ENCODE results near the gene PIP5K1B. TPM values are rescaled to one million over a fixed set of nuclear protein-coding genes. Genes with fewer than 3 reads are reported as not detected.

PIP5K1B gene
- total RNA-seq, 1 experiment from 2014 or later = not detected

- no peaks in the 10 kb centered on the region for H3K9me3 ChIP-seq (ENCODE audit: control insufficient read depth, insufficient read depth, low read depth, low read length)
- POLR2A ChIA-PET = no interaction called here
- no peaks in the 10 kb centered on the region for H3K27me3 ChIP-seq (ENCODE audit: control insufficient read depth, insufficient read depth, low read length)
- H3K4me1 ChIP-seq (ENCODE audit: control insufficient read depth, insufficient read depth, low read length) = no peaks in the 10 kb centered on the region; the same call in none of the 2 replicates
- DNase-seq (ENCODE audit: low read depth, low spot score) = no peak
- H3K27ac ChIP-seq (ENCODE audit: low read length) = peak overlapping the region; percentile 35; the same call in 1 of the 2 replicates
- H3K4me3 ChIP-seq (ENCODE audit: low read depth in 2 of 2, low read length in 2 of 2) = peak overlapping the region; percentile 66 to 89
- in situ Hi-C loops (cut with HindIII; ENCODE audit: low pct_unique_long_range_greater_than_20kb, low sequenced_read_pairs) = no loop called here
- H3K36me3 ChIP-seq (ENCODE audit: control insufficient read depth, insufficient read depth, low read length) = no peaks in the 10 kb centered on the region; the same call in 1 of the 2 replicates
- CTCF ChIA-PET = no interaction called here
- BruUV-seq (replicated peaks) = no TSS peak
- TF ChIP-seq REST (IDR thresholded peaks at IDR 0.05; ENCODE audit: insufficient read depth in 1 of 2, low read depth in 2 of 2, low read length in 1 of 2) (no peak), CTCF (IDR thresholded peaks at IDR 0.05) (peak; percentile 15)
- intact Hi-C loops (cut with micrococcal nuclease; ENCODE audit: unreplicated experiment) = no loop called here
- no peak for ATAC-seq
Measured at GRCh38 chr9:68780380-68780712, 75.3 kb downstream of the PIP5K1B start.

GRCh38 chr9:68780720-68781119 is 75.7 kb downstream of the PIP5K1B start:
- ChIA-PET POLR2A (no interaction called here), CTCF (no interaction called here)
- Histone ChIP-seq H3K27me3 (ENCODE audit: control insufficient read depth, insufficient read depth, low read length) (no peaks in the 10 kb centered on the region), H3K4me3 (ENCODE audit: low read depth in 2 of 2, low read length in 2 of 2) (peak overlapping the region; percentile 66 to 89), H3K36me3 (ENCODE audit: control insufficient read depth, insufficient read depth, low read length) (no peaks in the 10 kb centered on the region; the same call in 1 of the 2 replicates), H3K9me3 (ENCODE audit: control insufficient read depth, insufficient read depth, low read depth, low read length) (no peaks in the 10 kb centered on the region), H3K27ac (ENCODE audit: low read length) (no peak overlapping the region; the same call in 1 of the 2 replicates), H3K4me1 (ENCODE audit: control insufficient read depth, insufficient read depth, low read length) (no peaks in the 10 kb centered on the region; the same call in none of the 2 replicates)
- TF ChIP-seq SIN3A (IDR thresholded peaks at IDR 0.05; ENCODE audit: borderline replicate concordance, insufficient read depth, low read depth, low read length) (no peak), CTCF (IDR thresholded peaks at IDR 0.05) (no peak), TCF7L2 (IDR thresholded peaks at IDR 0.05; ENCODE audit: low read depth, low read length) (no peak), REST (IDR thresholded peaks at IDR 0.05; ENCODE audit: insufficient read depth in 1 of 2, low read depth in 2 of 2, low read length in 1 of 2) (no peak), POLR2AphosphoS5 (IDR thresholded peaks at IDR 0.05; ENCODE audit: low read depth, low read length) (no peak)
- ATAC-seq (no peak), DNase-seq (ENCODE audit: low read depth, low spot score) (no peak)
- in situ Hi-C loops (cut with HindIII; ENCODE audit: low pct_unique_long_range_greater_than_20kb, low sequenced_read_pairs) (no loop called here), intact Hi-C loops (cut with micrococcal nuclease; ENCODE audit: unreplicated experiment) (no loop called here)
- BruUV-seq (replicated peaks) = TSS peak; percentile 67
